IMR-90 (cell line): ENCODE measurements around the gene ALOX12B. TPM values are rescaled to one million over a fixed set of nuclear protein-coding genes. Genes with fewer than 3 reads are reported as not detected.

ENCODE experiments used
- ATAC-seq: fragments of 200-7000 bp; cut with Tn5 transposase; 2 replicates; pipeline ENCODE4 v1.9.1; 2020; ENCODE audit warnings: low read depth, mild to moderate bottlenecking, moderate library complexity
- BruUV-seq: library from RNA; stranded (reverse); fragments of 400-500 nt; replicated peaks from 2 replicates; lab custom pipeline; 2021; lab: Mats Ljungman, UMichigan
- CTCF ChIA-PET: fragments of 300-600 bp; formaldehyde crosslinking; extraction: SDS; loops from one replicate; lab custom pipeline; 2021; ENCODE audit warnings: antibody characterized with exemption; lab: Yijun Ruan, JAX
- POLR2A ChIA-PET: fragments of 300-600 bp; sonication (Branson Sonifier 250); formaldehyde crosslinking; loops from one replicate; lab custom pipeline; 2022; ENCODE audit warnings: antibody characterized with exemption; ENCODE audit not compliant: unreplicated experiment; lab: Charles Lee
- DNase-seq: peaks from one replicate; pipeline ENCODE4 v3.0.0; 2013
- H2AFZ ChIP-seq: replicated peaks from 2 replicates; pipeline ENCODE3; 2013; ENCODE audit warnings: low read length, mild to moderate bottlenecking; ENCODE audit not compliant: poor library complexity
- H2AK5ac ChIP-seq: 2 replicates; pipeline ENCODE4 v1.6.1; 2013; ENCODE audit warnings: low read depth, low read length, inconsistent platforms
- H2AK9ac ChIP-seq: replicated peaks from 2 replicates; pipeline ENCODE3; 2013; ENCODE audit warnings: mild to moderate bottlenecking, low read depth, low read length, moderate library complexity; ENCODE audit not compliant: poor library complexity
- H2BK120ac ChIP-seq: 2 replicates; pipeline ENCODE4 v1.6.1; 2013; ENCODE audit warnings: low read depth, low read length, inconsistent platforms
- H2BK15ac ChIP-seq: 3 replicates; pipeline ENCODE4 v1.6.1; 2013; ENCODE audit warnings: low read depth, low read length, inconsistent platforms
- H2BK20ac ChIP-seq: 2 replicates; pipeline ENCODE4 v1.6.1; 2013; ENCODE audit warnings: low read depth, mild to moderate bottlenecking, inconsistent platforms, low read length, moderate library complexity
- H2BK5ac ChIP-seq: 2 replicates; pipeline ENCODE4 v1.6.1; 2013; ENCODE audit warnings: mild to moderate bottlenecking, low read depth, low read length, inconsistent platforms; ENCODE audit not compliant: poor library complexity, severe bottlenecking
- H3K14ac ChIP-seq: replicated peaks from 2 replicates; pipeline ENCODE4 v1.6.1; 2013; ENCODE audit warnings: low read depth, low read length, inconsistent platforms
- H3K18ac ChIP-seq: 2 replicates; pipeline ENCODE4 v1.6.1; 2013; ENCODE audit warnings: low read depth, low read length, control low read depth
- H3K23ac ChIP-seq: 2 replicates; pipeline ENCODE4 v1.6.1; 2013; ENCODE audit warnings: low read depth, low read length, inconsistent platforms
- H3K27ac ChIP-seq: 2 replicates; pipeline ENCODE4 v1.5.1; 2013; ENCODE audit warnings: mild to moderate bottlenecking, control low read depth, low read length; ENCODE audit not compliant: insufficient read depth
- H3K27me3 ChIP-seq: 2 replicates; pipeline ENCODE4 v1.6.1; 2013; ENCODE audit warnings: low read length; ENCODE audit not compliant: control insufficient read depth, insufficient read depth
- H3K36me3 ChIP-seq: 2 replicates; pipeline ENCODE4 v1.6.1; 2013; ENCODE audit warnings: low read length, mixed read lengths; ENCODE audit not compliant: control insufficient read depth, insufficient read depth
- H3K4ac ChIP-seq: 2 replicates; pipeline ENCODE4 v1.6.1; 2013; ENCODE audit warnings: low read depth, low read length, inconsistent platforms
- H3K4me1 ChIP-seq: 2 replicates; pipeline ENCODE4 v1.6.1; 2013; ENCODE audit warnings: low read length, mixed read lengths; ENCODE audit not compliant: control insufficient read depth, insufficient read depth
- H3K4me2 ChIP-seq: 2 replicates; pipeline ENCODE4 v1.6.1; 2013; ENCODE audit warnings: low read depth, mild to moderate bottlenecking, control low read depth, low read length, moderate library complexity
- H3K4me3 ChIP-seq: 2 replicates; pipeline ENCODE4 v1.5.1; 2013; ENCODE audit warnings: low read depth, mild to moderate bottlenecking, control low read depth, low read length, moderate library complexity; ENCODE audit not compliant: insufficient read depth
- H3K56ac ChIP-seq: 2 replicates; pipeline ENCODE4 v1.6.1; 2013; ENCODE audit warnings: low read length, inconsistent platforms; ENCODE audit not compliant: insufficient read depth; ENCODE audit errors: extremely low read depth
- H3K79me1 ChIP-seq, 2 experiments: 2 replicates each; pipeline ENCODE4 v1.6.1; 2013; ENCODE audit warnings: low read length in 2 of 2, inconsistent platforms in 1 of 2, low read depth in 1 of 2
- H3K9ac ChIP-seq: 2 replicates; pipeline ENCODE4 v1.6.1; 2013; ENCODE audit warnings: low read depth, low read length, control low read depth
- H3K9me1 ChIP-seq: 2 replicates; pipeline ENCODE4 v1.6.1; 2013; ENCODE audit warnings: low read length, inconsistent platforms; ENCODE audit not compliant: insufficient read depth
- H3K9me3 ChIP-seq: 2 replicates; pipeline ENCODE4 v1.6.1; 2013; ENCODE audit warnings: low read length; ENCODE audit not compliant: control insufficient read depth, insufficient read depth
- H4K20me1 ChIP-seq: 2 replicates; pipeline ENCODE4 v1.6.1; 2013; ENCODE audit warnings: low read length, inconsistent platforms; ENCODE audit not compliant: insufficient read depth
- H4K5ac ChIP-seq: 2 replicates; pipeline ENCODE4 v1.6.1; 2013; ENCODE audit warnings: mild to moderate bottlenecking, low read depth, low read length, control low read depth
- H4K8ac ChIP-seq, 2 experiments: 2 replicates each; pipeline ENCODE4 v1.6.1; 2013; ENCODE audit warnings: low read depth in 2 of 2, low read length in 2 of 2, control low read depth in 1 of 2, inconsistent platforms in 1 of 2
- H4K91ac ChIP-seq: 2 replicates; pipeline ENCODE4 v1.6.1; 2013; ENCODE audit warnings: low read depth, low read length, inconsistent platforms; ENCODE audit not compliant: insufficient read depth
- BHLHE40 ChIP-seq: fragments of 150-350 bp; IDR thresholded peaks from 2 replicates; pipeline ENCODE4 v1.6.1; 2016; ENCODE audit warnings: mild to moderate bottlenecking, low read depth, low read length
- MXI1 ChIP-seq: IDR thresholded peaks from 2 replicates; pipeline ENCODE4 v1.6.1; 2012; ENCODE audit warnings: low read depth, mild to moderate bottlenecking, low read length, moderate library complexity, borderline replicate concordance
- NFE2L2 ChIP-seq: fragments of 150-350 bp; IDR thresholded peaks from 2 replicates; pipeline ENCODE4 v1.6.1; 2016; ENCODE audit warnings: low read depth, mild to moderate bottlenecking, low read length
- POLR2A ChIP-seq: IDR thresholded peaks from 2 replicates; pipeline ENCODE4 v1.6.1; 2012; ENCODE audit warnings: mild to moderate bottlenecking, low read depth, low read length
- RAD21 ChIP-seq: IDR thresholded peaks from 2 replicates; pipeline ENCODE4 v1.6.1; 2012; ENCODE audit warnings: low read length, improper control_type of control experiment
- RCOR1 ChIP-seq: IDR thresholded peaks from 2 replicates; pipeline ENCODE4 v1.6.1; 2012; ENCODE audit warnings: mild to moderate bottlenecking, low read length, improper control_type of control experiment; ENCODE audit not compliant: insufficient replicate concordance
- WGBS, 2 experiments: methylation state at CpG; one replicate each; pipeline versions ENCODE4 v1.1.5 to v1.1.7; 2013; ENCODE audit warnings: missing lambda C conversion rate in 2 of 2; ENCODE audit not compliant: insufficient read length in 1 of 2; ENCODE audit errors: extremely low coverage in 2 of 2; 5-methylcytosine and 5-hydroxymethylcytosine counted together
- dilution Hi-C: fragments of 300-500 bp; cut with HindIII; formaldehyde crosslinking; loops from one replicate; pipeline ENCODE4 v1.14.3; 2018; ENCODE audit warnings: low sequenced_read_pairs; ENCODE audit not compliant: unreplicated experiment
- in situ Hi-C: fragments of 300-500 bp; cut with MboI; formaldehyde crosslinking; loops from 3 replicates; pipeline ENCODE4 v1.14.3; 2019; ENCODE audit warnings: low sequenced_read_pairs, inconsistent platforms, mixed read lengths
- intact Hi-C: fragments of 100-400 bp; cut with micrococcal nuclease; formaldehyde crosslinking; loops from 2 replicates; pipeline ENCODE4 v1.10.0; 2022
- polyA plus RNA-seq, 3 experiments: library from polyadenylated mRNA; depleted of rRNA; stranded (reverse); fragments of >200 nt; gene quantifications; 2 replicates each; pipeline ENCODE4 v1.2.3, GENCODE V29; 2012; ENCODE audit warnings: low replicate concordance in 1 of 3
- total RNA-seq: library from RNA; depleted of rRNA; stranded (reverse); fragments of >200 nt; gene quantifications from 2 replicates; pipeline ENCODE4 v1.2.3, GENCODE V29; 2012

ALOX12B gene
- total and polyA plus RNA-seq, 2 of the 4 experiments (the other 2 are of a cell fraction) = not detected

DNA sequence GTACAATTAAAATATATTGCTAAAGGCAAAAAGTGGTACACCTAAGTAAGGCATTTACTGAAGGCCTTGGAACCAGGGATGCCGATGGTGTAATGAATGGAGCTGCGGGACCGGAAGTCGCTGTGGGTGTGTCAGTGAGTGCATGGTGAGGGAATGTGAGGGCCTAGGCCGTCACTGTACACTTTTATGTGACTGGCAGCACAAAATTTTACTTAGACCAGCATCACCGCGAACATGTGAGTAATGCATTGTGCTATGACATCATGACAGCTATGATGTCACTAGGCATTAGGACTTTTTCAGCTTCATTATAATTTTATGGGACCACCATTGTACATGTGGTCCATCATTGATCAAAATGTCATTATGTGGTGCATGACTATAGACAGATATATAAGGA, 33.9 kb downstream of the ALOX12B start:
- Histone ChIP-seq H3K4ac (no peak overlapping the region), H2AK9ac (no peak overlapping the region), H4K91ac (no peak overlapping the region), H3K4me3 (no peak overlapping the region), H3K23ac (no peak overlapping the region), H3K79me1 (no peaks in the 10 kb centered on the region), H3K36me3 (no peaks in the 10 kb centered on the region), H3K4me2 (no peak overlapping the region), H2AK5ac (no peak overlapping the region), H3K27ac (no peak overlapping the region), H2AFZ (no peak overlapping the region), H2BK20ac (no peak overlapping the region), H3K9me3 (no peaks in the 10 kb centered on the region), H4K20me1 (no peaks in the 10 kb centered on the region), H2BK5ac (no peak overlapping the region), H3K27me3 (peaks cover 33% of the 10 kb centered on the region), H2BK120ac (no peak overlapping the region), H3K18ac (no peak overlapping the region), H4K5ac (no peak overlapping the region), H3K9ac (no peak overlapping the region), H2BK15ac (no peak overlapping the region), H3K56ac (no peak overlapping the region), H3K4me1 (peaks cover 2% of the 10 kb centered on the region; the same call in 1 of the 2 replicates), H3K14ac (no peak overlapping the region), H3K9me1 (no peaks in the 10 kb centered on the region), H4K8ac (no peak overlapping the region)
- DNase-seq (no peak), ATAC-seq (no peak)
- ChIA-PET CTCF (no interaction called here), POLR2A (no interaction called here)
- TF ChIP-seq NFE2L2 = no peak
- TF ChIP-seq RAD21 = no peak
- no peak for TF ChIP-seq RCOR1
- no peak for TF ChIP-seq BHLHE40
- TF ChIP-seq POLR2A = no peak
- no peak for TF ChIP-seq MXI1
- in situ Hi-C loops (no loop called here), intact Hi-C loops (no loop called here), dilution Hi-C loops (no loop called here)
- no TSS peak for BruUV-seq
- WGBS, 2 experiments = 90% methylated on average over 5 of the region's 7 CpGs; no CpG with 5 or more reads in 1 of the 2 experiments
